ENCODE data around the gene SLC5A11.
"Not testable (repeated sequence)": the region's sequence is repeated elsewhere in the genome, so short reads cannot be mapped to it uniquely, and the experiment has no call there.

SLC5A11 gene

GRCh38 chr16:24836836-24837235 lies 8.9 kb upstream of the SLC5A11 start:
- DNase-seq, result no peak

- DNase-seq, result no peak
Observed at GRCh38 chr16:24837969-24838368, 7.8 kb upstream of the SLC5A11 start.

GRCh38 chr16:24838554-24839266 lies 7.1 kb upstream of the SLC5A11 start:
- DNase-seq, result no peak

GRCh38 chr16:24839347-24839972 lies 6.3 kb upstream of the SLC5A11 start:
- DNase-seq, result no peak

GRCh38 chr16:24841291-24841690 lies 4.5 kb upstream of the SLC5A11 start:
- DNase-seq, result no peak

GRCh38 chr16:24844101-24845030 lies 1.4 kb upstream of the SLC5A11 start:
- no peak for DNase-seq

- DNase-seq, result not testable (repeated sequence)
Observed at GRCh38 chr16:24845031-24845365, 765 bp upstream of the SLC5A11 start.

- no peak for DNase-seq
Observed at GRCh38 chr16:24846548-24847357, 990 bp downstream of the SLC5A11 start.

- no peak for DNase-seq
Observed at GRCh38 chr16:24847358-24847664, 1.5 kb downstream of the SLC5A11 start.

GRCh38 chr16:24848065-24848464 lies 2.3 kb downstream of the SLC5A11 start:
- no peak for DNase-seq

- no peak for DNase-seq
Observed at GRCh38 chr16:24849641-24850040, 3.9 kb downstream of the SLC5A11 start.

GRCh38 chr16:24850289-24850938 lies 4.7 kb downstream of the SLC5A11 start:
- no peak for DNase-seq

- no peak for DNase-seq
Observed at GRCh38 chr16:24851700-24852099, 5.9 kb downstream of the SLC5A11 start.

- no peak for DNase-seq
Observed at GRCh38 chr16:24852281-24852721, 6.5 kb downstream of the SLC5A11 start.

- no peak for DNase-seq
Observed at GRCh38 chr16:24853169-24853824, 7.5 kb downstream of the SLC5A11 start.

GRCh38 chr16:24853830-24854229 lies 8.1 kb downstream of the SLC5A11 start:
- DNase-seq, result no peak

GRCh38 chr16:24854607-24855171 lies 8.9 kb downstream of the SLC5A11 start:
- no peak for DNase-seq

- no peak for DNase-seq
Observed at GRCh38 chr16:24855678-24856077, 9.9 kb downstream of the SLC5A11 start.

- DNase-seq, result not testable (repeated sequence)
Observed at GRCh38 chr16:24856871-24857270, 11.1 kb downstream of the SLC5A11 start.

GRCh38 chr16:24858219-24859041 lies 12.7 kb downstream of the SLC5A11 start:
- DNase-seq, result no peak

GRCh38 chr16:24861461-24861860 lies 15.7 kb downstream of the SLC5A11 start:
- DNase-seq, result no peak

Data from NCI-H524 treated with DMSO at 0.1 percent for 48 hours (cell line).